Thyroid gland (tissue), 4 donors: Measurements from ENCODE around the gene ATP7B. TPM values are rescaled to one million over a fixed set of nuclear protein-coding genes. Genes with fewer than 3 reads are reported as not detected.
"Not testable (repeated sequence)": the region's sequence is repeated elsewhere in the genome, so short reads cannot be mapped to it uniquely, and the experiment has no call there.

ENCODE experiments used
- DNase-seq, 2 donors: peaks; one replicate each; pipeline ENCODE4 v3.0.0-alpha.2; 2019
- H3K27ac ChIP-seq, 3 donors: fragments of 200-600 bp; sonication (generic); 1 replicate in 2 of 3; 2 replicates in 1 of 3; pipeline ENCODE4 v1.5.1; 2016 to 2019; ENCODE audit warnings: mild to moderate bottlenecking in 1 of 3, moderate library complexity in 1 of 3
- H3K27me3 ChIP-seq: fragments of 200-600 bp; sonication (generic); one replicate; pipeline ENCODE4 v1.5.1; 2019
- H3K36me3 ChIP-seq, 2 donors: fragments of 200-600 bp; sonication (generic); one replicate each; pipeline ENCODE4 v1.5.1; 2016 to 2019
- H3K4me1 ChIP-seq, 2 donors: fragments of 200-600 bp; sonication (generic); one replicate each; pipeline ENCODE4 v1.5.1; 2017 to 2019
- H3K4me3 ChIP-seq, 3 donors: fragments of 200-600 bp; sonication (generic); replicated peaks in 1 of 3; 1 replicate in 2 of 3; 2 replicates in 1 of 3; pipeline ENCODE4 v1.5.1; 2016; ENCODE audit warnings: mild to moderate bottlenecking in 1 of 3
- H3K9me3 ChIP-seq: fragments of 200-600 bp; sonication (generic); one replicate; pipeline ENCODE4 v1.5.1; 2017
- POLR2A ChIP-seq, 2 donors: fragments of 450-650 bp; IDR thresholded peaks; one replicate each; pipeline ENCODE4 v1.6.1; 2017; ENCODE audit warnings: antibody characterized with exemption in 2 of 2, mild to moderate bottlenecking in 2 of 2, moderate library complexity in 1 of 2
- WGBS, 2 donors: methylation state at CpG; one replicate each; pipeline ENCODE4 v1.1.5; 2017; 5-methylcytosine and 5-hydroxymethylcytosine counted together
- intact Hi-C: fragments of 100-400 bp; cut with DNase I; formaldehyde crosslinking; loops from one replicate; pipeline ENCODE4 v1.15.1; 2023
- total RNA-seq, 4 donors: library from RNA; depleted of rRNA; stranded (reverse); fragments of >200 nt; gene quantifications; one replicate each; pipeline ENCODE4 v1.2.3, GENCODE V29; 2016
- TF ChIP-seq, protein P1 (sequence below), 6 experiments: fragments of 200-600 bp in 3 of 6; fragments of 450-650 bp in 3 of 6; sonication (generic) in 3 of 6; IDR thresholded peaks; one replicate each; pipeline ENCODE4 v1.5.1; 2016 to 2019; ENCODE audit warnings: antibody characterized with exemption in 6 of 6, mild to moderate bottlenecking in 2 of 6, inconsistent platforms in 1 of 6, moderate library complexity in 1 of 6

The ATP7B gene
- total RNA-seq, 4 donors from 2014 or later: 3.8 to 10.1 (median 5.6) TPM

DNA sequence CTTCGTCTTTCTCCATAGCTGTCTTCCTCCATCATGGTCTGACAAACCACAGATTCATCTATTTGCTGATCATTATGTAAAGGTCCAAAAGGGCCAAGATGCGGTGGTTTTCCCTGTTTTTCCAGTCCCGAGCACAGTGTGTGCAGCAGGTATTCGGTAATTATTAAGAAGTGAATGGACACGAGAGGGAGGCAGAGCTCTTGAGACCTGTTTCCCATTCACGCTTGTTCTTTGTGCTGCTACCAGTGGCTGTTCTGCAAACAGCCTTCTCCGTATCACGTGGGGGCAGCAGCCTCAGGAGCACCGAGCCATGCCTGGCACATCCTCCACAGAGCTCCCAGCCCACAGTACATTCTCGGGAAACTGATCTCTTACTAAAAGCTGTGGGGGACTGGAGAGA, 99.2 kb downstream of the ATP7B start:
- Histone ChIP-seq H3K36me3 (no peaks in the 10 kb centered on the region), H3K4me1 (no peaks in the 10 kb centered on the region), H3K4me3 (no peak overlapping the region), H3K27ac (no peak overlapping the region), H3K9me3 (no peaks in the 10 kb centered on the region), H3K27me3 (no peaks in the 10 kb centered on the region)
- WGBS, 2 donors: 30 to 54% methylated on average over 10 of the region's 10 CpGs
- peak; percentile 74 for DNase-seq
- TF ChIP-seq, protein P1, sequence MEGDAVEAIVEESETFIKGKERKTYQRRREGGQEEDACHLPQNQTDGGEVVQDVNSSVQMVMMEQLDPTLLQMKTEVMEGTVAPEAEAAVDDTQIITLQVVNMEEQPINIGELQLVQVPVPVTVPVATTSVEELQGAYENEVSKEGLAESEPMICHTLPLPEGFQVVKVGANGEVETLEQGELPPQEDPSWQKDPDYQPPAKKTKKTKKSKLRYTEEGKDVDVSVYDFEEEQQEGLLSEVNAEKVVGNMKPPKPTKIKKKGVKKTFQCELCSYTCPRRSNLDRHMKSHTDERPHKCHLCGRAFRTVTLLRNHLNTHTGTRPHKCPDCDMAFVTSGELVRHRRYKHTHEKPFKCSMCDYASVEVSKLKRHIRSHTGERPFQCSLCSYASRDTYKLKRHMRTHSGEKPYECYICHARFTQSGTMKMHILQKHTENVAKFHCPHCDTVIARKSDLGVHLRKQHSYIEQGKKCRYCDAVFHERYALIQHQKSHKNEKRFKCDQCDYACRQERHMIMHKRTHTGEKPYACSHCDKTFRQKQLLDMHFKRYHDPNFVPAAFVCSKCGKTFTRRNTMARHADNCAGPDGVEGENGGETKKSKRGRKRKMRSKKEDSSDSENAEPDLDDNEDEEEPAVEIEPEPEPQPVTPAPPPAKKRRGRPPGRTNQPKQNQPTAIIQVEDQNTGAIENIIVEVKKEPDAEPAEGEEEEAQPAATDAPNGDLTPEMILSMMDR (IDR thresholded peaks at IDR 0.05): peak in 3 of 6 experiments; percentile 29 to 56 (median 43)
- no peak for TF ChIP-seq POLR2A (IDR thresholded peaks at IDR 0.05)
- intact Hi-C loops: no loop called here

DNA sequence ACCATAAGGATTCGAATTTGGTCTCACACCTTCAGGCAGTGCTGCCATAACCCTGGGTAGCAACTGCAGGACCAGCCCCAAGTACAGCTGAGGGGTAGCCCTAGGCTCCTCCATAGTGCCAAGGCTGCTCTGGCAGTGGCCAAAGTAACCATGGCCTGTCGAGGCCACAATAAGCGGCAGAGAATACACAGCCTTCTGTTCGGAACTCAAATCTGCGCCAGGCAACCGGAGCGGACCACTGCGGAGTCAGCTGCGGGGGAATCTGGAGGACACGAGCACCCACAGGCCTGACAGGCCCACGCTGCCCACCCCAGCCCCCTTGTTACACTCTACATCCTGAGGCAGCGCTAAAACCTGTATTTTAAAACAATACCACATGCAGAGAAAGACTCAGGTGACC, 100.7 kb downstream of the ATP7B start:
- no peak overlapping the region for H3K27ac ChIP-seq
- H3K36me3 ChIP-seq: no peaks in the 10 kb centered on the region
- intact Hi-C loops: no loop called here
- H3K4me3 ChIP-seq: no peak overlapping the region
- no peaks in the 10 kb centered on the region for H3K9me3 ChIP-seq
- 89% methylated on average over 12 of the region's 12 CpGs for WGBS, 2 donors
- DNase-seq: no peak
- TF ChIP-seq POLR2A (IDR thresholded peaks at IDR 0.05): no peak
- TF ChIP-seq, protein P1 (IDR thresholded peaks at IDR 0.05): no peak
- no peaks in the 10 kb centered on the region for H3K4me1 ChIP-seq
- no peaks in the 10 kb centered on the region for H3K27me3 ChIP-seq

DNA sequence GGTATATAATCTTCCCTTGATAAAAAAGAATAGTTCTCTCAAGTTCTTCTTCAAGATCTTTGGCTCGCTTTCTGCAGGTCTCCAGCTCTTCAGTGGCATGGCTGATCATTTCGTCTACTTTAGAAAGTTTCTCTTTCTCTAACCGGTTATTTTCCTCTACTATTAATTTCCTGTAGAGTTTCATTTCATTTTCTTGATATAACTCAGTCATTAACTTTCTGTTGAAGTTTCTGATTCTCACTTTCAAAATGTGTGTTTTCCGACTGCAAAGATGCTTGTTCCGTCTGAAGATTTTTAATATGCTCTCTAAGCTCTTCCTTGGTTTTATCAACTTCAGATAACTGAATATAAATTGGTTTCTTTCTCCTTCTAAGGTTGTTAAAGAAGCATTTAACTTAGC, 102.0 kb downstream of the ATP7B start:
- intact Hi-C loops, H3K27ac ChIP-seq, H3K4me1 ChIP-seq, H3K27me3 ChIP-seq, DNase-seq, H3K9me3 ChIP-seq, H3K4me3 ChIP-seq, H3K36me3 ChIP-seq: not testable (repeated sequence)
- WGBS, 2 donors: 80 to 94% methylated on average over 5 of the region's 5 CpGs

DNA sequence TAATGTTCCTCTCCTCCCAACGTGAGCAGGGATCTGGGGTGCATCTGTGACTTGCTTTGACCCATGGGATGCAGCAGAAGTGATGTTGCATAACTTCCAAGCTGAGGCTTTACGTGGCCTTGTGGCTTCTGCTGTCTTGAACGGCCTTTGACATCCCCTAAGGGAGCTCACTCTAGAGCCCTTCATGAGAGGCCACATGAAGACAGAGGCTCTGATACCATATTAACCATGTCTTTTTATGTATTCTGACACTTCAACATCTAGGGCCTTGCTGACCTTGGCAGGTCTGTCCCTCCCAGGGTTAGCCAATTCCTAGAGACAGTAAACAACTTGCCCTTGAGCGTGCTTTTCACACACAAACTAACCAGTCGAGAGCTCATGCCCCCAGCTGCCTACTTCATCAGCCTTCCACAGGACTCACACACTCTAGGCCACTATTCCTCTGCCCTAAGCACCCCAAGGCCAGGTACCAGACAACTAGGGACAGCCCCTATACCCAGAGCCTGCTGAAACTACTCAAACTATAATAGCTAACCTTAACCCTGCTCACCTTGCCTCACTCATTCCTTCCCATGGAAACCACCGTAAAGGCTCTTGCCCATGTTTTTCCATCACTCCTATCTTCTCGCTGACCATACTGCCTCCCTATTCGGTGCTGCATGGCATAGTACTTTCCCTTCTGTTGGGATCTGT, 104.1 kb downstream of the ATP7B start:
- H3K27me3 ChIP-seq: no peaks in the 10 kb centered on the region
- DNase-seq: no peak
- no peak overlapping the region for H3K27ac ChIP-seq
- TF ChIP-seq, protein P1 (IDR thresholded peaks at IDR 0.05): no peak
- TF ChIP-seq POLR2A (IDR thresholded peaks at IDR 0.05): no peak
- H3K4me1 ChIP-seq: no peaks in the 10 kb centered on the region
- H3K4me3 ChIP-seq: no peak overlapping the region
- intact Hi-C loops: no loop called here
- no peaks in the 10 kb centered on the region for H3K9me3 ChIP-seq
- H3K36me3 ChIP-seq: no peaks in the 10 kb centered on the region
- 79 to 86% methylated on average over 8 of the region's 8 CpGs for WGBS, 2 donors

DNA sequence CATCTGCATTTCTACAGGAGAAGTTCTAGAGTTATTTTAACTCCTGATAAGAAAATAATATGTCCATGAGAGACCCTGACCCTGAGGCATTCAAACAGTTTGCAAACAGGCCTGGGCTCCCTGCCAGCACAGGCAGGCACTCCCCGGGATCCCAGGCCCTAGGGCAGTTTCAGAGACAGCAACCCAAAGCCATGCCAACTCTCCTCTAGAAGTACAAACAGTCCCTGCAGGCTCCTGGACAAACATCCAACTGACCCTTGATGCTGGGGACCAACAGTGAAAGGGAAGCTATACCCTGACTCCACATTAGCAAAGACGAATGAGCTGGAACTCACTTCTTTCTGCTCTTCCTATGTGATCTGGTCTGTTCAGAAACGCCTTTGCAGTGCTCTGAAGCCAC, 104.7 kb downstream of the ATP7B start:
- intact Hi-C loops: no loop called here
- Histone ChIP-seq H3K27ac (no peak overlapping the region), H3K4me1 (no peaks in the 10 kb centered on the region)

DNA sequence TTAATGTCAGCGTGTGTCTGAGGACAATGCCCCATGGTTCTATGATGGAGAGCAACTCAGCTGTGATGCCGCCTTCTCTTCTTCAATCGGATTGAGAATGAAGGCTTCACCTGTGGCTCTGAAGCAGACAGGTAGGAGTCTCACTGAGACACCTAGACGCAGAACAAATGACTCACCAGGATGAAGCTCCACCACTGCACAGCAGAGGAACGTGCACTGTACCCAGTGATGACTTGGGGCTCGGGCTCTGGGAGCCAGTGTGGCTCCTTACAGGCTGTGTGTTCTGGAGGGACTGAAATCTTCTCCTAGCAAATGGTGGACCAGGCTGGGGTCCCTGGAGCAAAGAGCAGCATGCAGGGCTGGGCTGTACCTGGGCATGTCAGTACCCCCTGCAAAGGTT, 105.5 kb downstream of the ATP7B start:
- TF ChIP-seq, protein P1 (IDR thresholded peaks at IDR 0.05): no peak
- TF ChIP-seq POLR2A (IDR thresholded peaks at IDR 0.05): no peak
- intact Hi-C loops: no loop called here

More for the DNA sequence above, 104.7 kb downstream of the ATP7B start:
- H3K27me3 ChIP-seq: no peaks in the 10 kb centered on the region
- WGBS, 2 donors: 38 to 40% methylated on average over 3 of the region's 3 CpGs
- no peaks in the 10 kb centered on the region for H3K36me3 ChIP-seq
- no peak overlapping the region for H3K4me3 ChIP-seq
- TF ChIP-seq POLR2A (IDR thresholded peaks at IDR 0.05): no peak
- DNase-seq: peak; percentile 40 to 47
- no peaks in the 10 kb centered on the region for H3K9me3 ChIP-seq

More for the DNA sequence above, 105.5 kb downstream of the ATP7B start:
- no peaks in the 10 kb centered on the region for H3K27me3 ChIP-seq
- WGBS, 2 donors: 62 to 83% methylated on average over 5 to 6 of the region's 6 CpGs
- no peak overlapping the region for H3K27ac ChIP-seq
- no peaks in the 10 kb centered on the region for H3K9me3 ChIP-seq
- no peaks in the 10 kb centered on the region for H3K36me3 ChIP-seq
- no peak overlapping the region for H3K4me3 ChIP-seq
- no peak for DNase-seq
- H3K4me1 ChIP-seq: no peaks in the 10 kb centered on the region
